K562 (cell line): ENCODE results near the gene INCA1. TPM values are rescaled to one million over a fixed set of nuclear protein-coding genes. Genes with fewer than 3 reads are reported as not detected.
A peak's percentile ranks its signal among the peaks of the same experiment; 100 is the strongest.

Source experiments
- CBX8 ChIP-seq: fragments of 200-600 bp; sonication (generic); IDR thresholded peaks from 2 replicates; pipeline ENCODE4 v1.6.1; 2012; ENCODE audit warnings: borderline replicate concordance, mixed run types, low read depth, mild to moderate bottlenecking, moderate library complexity, mixed read lengths, low read length, control low read depth, inconsistent platforms; ENCODE audit not compliant: poor library complexity, severe bottlenecking; ENCODE audit errors: extremely low read depth
- E2F1 ChIP-seq: sonication (generic); formaldehyde crosslinking; IDR thresholded peaks from 2 replicates; pipeline ENCODE4 v1.8.1; 2023; ENCODE audit warnings: mild to moderate bottlenecking, missing genetic modification reagents, moderate library complexity
- FOXP4 ChIP-seq: sonication (generic); formaldehyde crosslinking; IDR thresholded peaks from 2 replicates; pipeline ENCODE4 v1.8.0; 2022; ENCODE audit warnings: mild to moderate bottlenecking, missing genetic modification reagents, borderline replicate concordance
- USF1 ChIP-seq: sonication (generic); formaldehyde crosslinking; IDR thresholded peaks from 2 replicates; pipeline ENCODE4 v1.9.0; 2022; ENCODE audit warnings: mild to moderate bottlenecking, missing genetic modification reagents
- ZBTB26 ChIP-seq: fragments of 450-650 bp; formaldehyde crosslinking; IDR thresholded peaks from 2 replicates; pipeline ENCODE4 v1.4.0; 2022; ENCODE audit warnings: missing genetic modification characterization
- ZNF165 ChIP-seq: fragments of 250-450 bp; sonication (Bioruptor Pico); IDR thresholded peaks from 2 replicates; pipeline ENCODE4 v1.4.0; 2020; ENCODE audit warnings: borderline replicate concordance
- ZNF232 ChIP-seq: sonication (generic); formaldehyde crosslinking; IDR thresholded peaks from 2 replicates; pipeline ENCODE4 v1.8.0; 2022; ENCODE audit warnings: mild to moderate bottlenecking, missing genetic modification reagents
- ZNF449 ChIP-seq: fragments of 250-450 bp; sonication (Bioruptor Pico); IDR thresholded peaks from 2 replicates; pipeline ENCODE4 v1.8.0; 2022; ENCODE audit warnings: moderate library complexity, mild to moderate bottlenecking, inconsistent platforms
- ZNF609 ChIP-seq: sonication (generic); formaldehyde crosslinking; IDR thresholded peaks from 2 replicates; pipeline ENCODE4 v1.8.1; 2023; ENCODE audit warnings: missing genetic modification reagents, mild to moderate bottlenecking, borderline replicate concordance
- ZNF717 ChIP-seq: fragments of 250-450 bp; sonication (Bioruptor Pico); IDR thresholded peaks from 2 replicates; pipeline ENCODE4 v1.5.0; 2021
- polyA plus RNA-seq, 8 experiments: library from polyadenylated mRNA; depleted of rRNA in 4 of 8; stranded (reverse) in 5 of 8; unstranded in 3 of 8; fragments of >200 nt; fragmentation: Nextera tagmentation in 2 of 8; fragmentation: Illumina TruSeq in 1 of 8; extraction: Ambion mirVana in 2 of 8; extraction: Trizol in 1 of 8; gene quantifications; 2 replicates each; pipeline versions ENCODE4 v1.2.1 to v1.2.3, GENCODE V29; 2011 to 2014; ENCODE audit warnings: inconsistent platforms in 1 of 8, missing spikeins in 1 of 8
- total RNA-seq, 7 experiments: library from RNA; depleted of rRNA in 6 of 7; stranded (reverse); fragments of >200 nt in 6 of 7; fragmentation: Illumina TruSeq in 2 of 7; extraction: Trizol in 2 of 7; gene quantifications; 2 replicates each; pipeline versions ENCODE4 v1.2.1 to v1.2.3, GENCODE V29; 2011 to 2021; ENCODE audit warnings: low replicate concordance in 1 of 7

The INCA1 gene
- total and polyA plus RNA-seq, 9 of the 15 experiments (the other 6 are each of a cell fraction or from before 2014, with no cell fraction given): 0.08 to 0.50 (median 0.13) TPM; not detected in 4

GRCh38 chr17:4939796-4940554 lies 57.3 kb downstream of the INCA1 start, which contains the start of the genes RNF167 and SLC25A11 (continued):
- TF ChIP-seq E2F1 (CRISPR knock-in tag): peak; percentile 77; the same call in 1 of the 2 replicates
- no peak for TF ChIP-seq FOXP4 (CRISPR knock-in tag)
- no peak for TF ChIP-seq ZNF717 (CRISPR knock-in tag)
- TF ChIP-seq CBX8: no peak
- TF ChIP-seq ZNF232 (CRISPR knock-in tag): no peak
- TF ChIP-seq USF1 (CRISPR knock-in tag): no peak
- TF ChIP-seq ZNF449 (CRISPR knock-in tag): no peak
- no peak for TF ChIP-seq ZNF609 (CRISPR knock-in tag)
- no peak for TF ChIP-seq ZNF165 (CRISPR knock-in tag)
- no peak for TF ChIP-seq ZBTB26
